A549 (cell line): ENCODE measurements around the gene TTLL11. TPM values are rescaled to one million over a fixed set of nuclear protein-coding genes. Genes with fewer than 3 reads are reported as not detected.

Experiments used
- ATAC-seq, 2 experiments: fragments of 200-7000 bp in 1 of 2; fragments of >200 bp in 1 of 2; cut with Nextera tagmentation in 1 of 2; cut with Tn5 transposase in 1 of 2; 3 replicates each; pipeline versions ENCODE4 v1.8.0 to v1.9.1; 2018 to 2020; ENCODE audit warnings: mild to moderate bottlenecking in 1 of 2, moderate library complexity in 1 of 2
- CTCF ChIA-PET: fragments of 300-600 bp; sonication (Branson Sonifier 250); formaldehyde crosslinking; extraction: SDS; loops from one replicate; lab custom pipeline; 2021; ENCODE audit warnings: antibody characterized with exemption, inconsistent platforms; lab: Yijun Ruan, JAX
- POLR2A ChIA-PET: fragments of 350-600 bp; formaldehyde crosslinking; extraction: SDS; loops from one replicate; lab custom pipeline; 2021; ENCODE audit warnings: antibody characterized with exemption, inconsistent platforms; lab: Yijun Ruan, JAX
- DNase-seq, 2 experiments: peaks; one replicate each; pipeline versions ENCODE4 v3.0.0 to v3.0.0-alpha.2; 2011 to 2016; ENCODE audit warnings: low read depth in 1 of 2, low spot score in 1 of 2
- FAIRE-seq: peaks from 2 replicates; lab custom pipeline; 2011; peaks lifted over from hg19 to GRCh38; lab: Jason Lieb, UNC
- H3K27ac ChIP-seq, 2 experiments: fragments of >200 bp; sonication (Bioruptor Twin); formaldehyde crosslinking; 3 replicates each; pipeline ENCODE4 v1.5.1; 2016 to 2017
- H3K4me1 ChIP-seq: fragments of >200 bp; sonication (Bioruptor Twin); formaldehyde crosslinking; 3 replicates; pipeline ENCODE4 v1.6.1; 2016
- H3K4me2 ChIP-seq: fragments of >200 bp; sonication (Bioruptor Twin); formaldehyde crosslinking; 3 replicates; pipeline ENCODE4 v1.6.1; 2016
- H3K4me3 ChIP-seq: fragments of >200 bp; sonication (Bioruptor Twin); formaldehyde crosslinking; 3 replicates; pipeline ENCODE4 v1.5.1; 2016
- H3K9me3 ChIP-seq: fragments of >200 bp; sonication (Bioruptor Twin); formaldehyde crosslinking; 3 replicates; pipeline ENCODE4 v1.6.1; 2016
- CHD4 ChIP-seq: fragments of 200-600 bp; sonication (generic); IDR thresholded peaks from 2 replicates; pipeline ENCODE4 v1.6.1; 2016; ENCODE audit warnings: antibody characterized with exemption, mild to moderate bottlenecking, borderline replicate concordance
- ESRRA ChIP-seq: fragments of 150-350 bp; IDR thresholded peaks from 2 replicates; pipeline ENCODE4 v1.6.1; 2014; ENCODE audit warnings: mild to moderate bottlenecking, low read length, borderline replicate concordance
- JUNB ChIP-seq: fragments of >200 bp; sonication (Bioruptor Twin); formaldehyde crosslinking; IDR thresholded peaks from 2 replicates; pipeline ENCODE4 v1.6.1; 2016
- KDM1A ChIP-seq: fragments of 200-600 bp; sonication (generic); IDR thresholded peaks from 2 replicates; pipeline ENCODE4 v1.6.1; 2016; ENCODE audit warnings: low read depth, mild to moderate bottlenecking
- KDM5A ChIP-seq: fragments of 200-600 bp; sonication (generic); IDR thresholded peaks from 2 replicates; pipeline ENCODE4 v1.6.1; 2016; ENCODE audit warnings: antibody characterized with exemption, mild to moderate bottlenecking
- POLR2AphosphoS2 ChIP-seq: conservative IDR thresholded peaks from 2 replicates; pipeline ENCODE4 v1.6.1; 2012; ENCODE audit warnings: low read length, improper control_type of control experiment, inconsistent platforms
- REST ChIP-seq: fragments of 200-600 bp; sonication (generic); IDR thresholded peaks from 2 replicates; pipeline ENCODE4 v1.6.1; 2016; ENCODE audit warnings: antibody characterized with exemption, mild to moderate bottlenecking, moderate library complexity
- RNF2 ChIP-seq: fragments of 200-600 bp; sonication (generic); IDR thresholded peaks from 2 replicates; pipeline ENCODE4 v1.6.1; 2016; ENCODE audit warnings: low read depth, mild to moderate bottlenecking, antibody characterized with exemption, moderate library complexity, borderline replicate concordance
- WGBS: methylation state at CpG from one replicate; pipeline ENCODE4 v1.1.6; 2017; ENCODE audit errors: missing lambda C conversion rate; 5-methylcytosine and 5-hydroxymethylcytosine counted together
- polyA plus RNA-seq, 4 experiments: library from polyadenylated mRNA; depleted of rRNA in 3 of 4; stranded (reverse); fragments of >200 nt; fragmentation: RNase III in 1 of 4; extraction: RNeasy Plus Mini Kit Qiagen cat#74134 plus additional on column Dnase treatment in 1 of 4; gene quantifications; 2 replicates in 3 of 4; 3 replicates in 1 of 4; pipeline ENCODE4 v1.2.3, GENCODE V29; 2011 to 2017

TTLL11 gene
- polyA plus RNA-seq, 2 of the 4 experiments (the other 2 are of a cell fraction), result 1.8 to 2.6 TPM

- TF ChIP-seq KDM1A (no peak), ESRRA (no peak), POLR2AphosphoS2 (no peak), CHD4 (no peak), REST (no peak), KDM5A (no peak)
Measured at GRCh38 chr9:122090287-122090883, 2.7 kb downstream of the TTLL11 start (continued).

GRCh38 chr9:122088880-122089706 lies 4.0 kb downstream of the TTLL11 start:
- ATAC-seq, result no peak
- FAIRE-seq, result no peak
- CTCF ChIA-PET, result interaction anchor here (0.6 to 3.9 kb wide), 10 partner anchors 10 to 274 kb away, joined by 3 to 26 read pairs (median 4); no protein-coding TSS in a partner anchor

More at GRCh38 chr9:122088880-122089706, 4.0 kb downstream of the TTLL11 start:
- TF ChIP-seq REST (no peak), RNF2 (no peak), JUNB (no peak)
- TF ChIP-seq, all 56 proteins: peak for 0
- no peak overlapping the region for H3K27ac ChIP-seq
- H3K4me1 ChIP-seq, result peaks cover 10% of the 10 kb centered on the region; the same call in 2 of the 3 replicates
- H3K9me3 ChIP-seq, result no peaks in the 10 kb centered on the region
- H3K4me3 ChIP-seq, result no peak overlapping the region
- H3K4me2 ChIP-seq, result no peak overlapping the region
- DNase-seq, result no peak
- POLR2A ChIA-PET, result no interaction called here
- 78% methylated on average over 4 of the region's 4 CpGs for WGBS
